CD4-positive, alpha-beta T cell (primary cell): ENCODE results near the gene CPED1. TPM values are rescaled to one million over a fixed set of nuclear protein-coding genes. Genes with fewer than 3 reads are reported as not detected.

Experiments
- ATAC-seq: fragments of 200-7000 bp; cut with Tn5 transposase; one replicate; pipeline ENCODE4 v1.10.0; 2022; ENCODE audit warnings: mild to moderate bottlenecking; ENCODE audit not compliant: poor library complexity
- CTCF ChIA-PET: fragments of 350-600 bp; sonication (Branson Sonifier 250); formaldehyde crosslinking; loops from one replicate; lab custom pipeline; 2021; ENCODE audit warnings: antibody characterized with exemption, inconsistent platforms; lab: Charles Lee
- POLR2A ChIA-PET: fragments of 350-600 bp; sonication (Branson Sonifier 250); formaldehyde crosslinking; loops from one replicate; lab custom pipeline; 2021; ENCODE audit warnings: antibody characterized with exemption, inconsistent platforms; lab: Charles Lee
- DNase-seq, 14 experiments: peaks; one replicate each; pipeline ENCODE4 v3.0.0-alpha.2; 2013 to 2020; ENCODE audit warnings: mixed read lengths in 2 of 14
- H3K27ac ChIP-seq, 2 donors: one replicate each; pipeline versions ENCODE4 v1.5.1 to v1.7.0; 2013; ENCODE audit warnings: low read length in 2 of 2, low read depth in 1 of 2, mild to moderate bottlenecking in 1 of 2
- H3K27me3 ChIP-seq, 2 experiments: 1 replicate in 1 of 2; 2 replicates in 1 of 2; pipeline versions ENCODE4 v1.6.1 to v1.7.0; 2013; ENCODE audit warnings: low read length in 2 of 2, control low read depth in 1 of 2, mild to moderate bottlenecking in 1 of 2, moderate library complexity in 1 of 2; ENCODE audit not compliant: insufficient read depth in 2 of 2, control insufficient read depth in 1 of 2
- H3K36me3 ChIP-seq: one replicate; pipeline ENCODE4 v1.6.1; 2013; ENCODE audit warnings: low read length, control low read depth; ENCODE audit not compliant: insufficient read depth
- H3K4me1 ChIP-seq: one replicate; pipeline ENCODE4 v1.6.1; 2013; ENCODE audit warnings: low read length, control low read depth; ENCODE audit not compliant: insufficient read depth
- H3K4me3 ChIP-seq: one replicate; pipeline ENCODE4 v1.5.1; 2013; ENCODE audit warnings: mild to moderate bottlenecking, low read length, moderate library complexity
- H3K9me3 ChIP-seq, 2 experiments: 1 replicate in 1 of 2; 2 replicates in 1 of 2; pipeline versions ENCODE4 v1.6.1 to v1.7.0; 2013; ENCODE audit warnings: low read length in 2 of 2, mild to moderate bottlenecking in 2 of 2, control low read depth in 1 of 2, moderate library complexity in 1 of 2; ENCODE audit not compliant: control insufficient read depth in 1 of 2, insufficient read depth in 1 of 2
- H3K27ac Mint-ChIP-seq: one replicate; pipeline ENCODE4 v1.8.0; 2020; ENCODE audit warnings: mixed read lengths
- H3K27me3 Mint-ChIP-seq: one replicate; pipeline ENCODE4 v1.8.0; 2021; ENCODE audit warnings: mixed read lengths
- H3K36me3 Mint-ChIP-seq: one replicate; pipeline ENCODE4 v1.8.0; 2021; ENCODE audit warnings: low read depth, mixed read lengths
- H3K4me1 Mint-ChIP-seq: one replicate; pipeline ENCODE4 v1.8.0; 2021; ENCODE audit warnings: low read depth, mixed read lengths
- H3K4me3 Mint-ChIP-seq: one replicate; pipeline ENCODE4 v1.8.0; 2020; ENCODE audit warnings: mild to moderate bottlenecking, mixed read lengths
- H3K9me3 Mint-ChIP-seq: one replicate; pipeline ENCODE4 v1.8.0; 2020; ENCODE audit warnings: mixed read lengths
- CTCF ChIP-seq: fragments of 200-600 bp; IDR thresholded peaks from one replicate; pipeline ENCODE4 v1.8.0; 2022; ENCODE audit warnings: antibody characterized with exemption, mild to moderate bottlenecking
- intact Hi-C, 2 experiments: fragments of 100-400 bp; cut with DNase I in 1 of 2; cut with micrococcal nuclease in 1 of 2; formaldehyde crosslinking; loops; one replicate each; pipeline versions ENCODE4 v1.15.1 to v1.9.0; 2023 to 2025; cut with DNase I, micrococcal nuclease
- total RNA-seq, 174 experiments: library from RNA in 2 of 174; stranded (reverse) in 2 of 174; gene quantifications; one replicate each; pipeline ENCODE4 v1.2.3 and lab custom pipeline; 2021 to 2026

The CPED1 gene
- total RNA-seq, 2 experiments from 2014 or later = 0.08 to 0.19 TPM

GRCh38 chr7:121140790-121141189, 152.3 kb downstream of the CPED1 start:
- Mint-ChIP-seq H3K9me3 (no peaks in the 10 kb centered on the region), H3K27me3 (peaks cover 4% of the 10 kb centered on the region), H3K36me3 (no peaks in the 10 kb centered on the region), H3K27ac (no peak overlapping the region), H3K4me3 (no peak overlapping the region), H3K4me1 (no peaks in the 10 kb centered on the region)
- Histone ChIP-seq H3K4me3 (no peak overlapping the region), H3K27ac (no peak overlapping the region), H3K36me3 (no peaks in the 10 kb centered on the region), H3K27me3 (no peaks in the 10 kb centered on the region), H3K9me3 (no peaks in the 10 kb centered on the region), H3K4me1 (no peaks in the 10 kb centered on the region)
- no peak for TF ChIP-seq CTCF
- ATAC-seq = no peak
- intact Hi-C loops = no loop called here
- ChIA-PET CTCF (no interaction called here), POLR2A (no interaction called here)
- DNase-seq = no peak

GRCh38 chr7:121151774-121152221, 163.3 kb downstream of the CPED1 start:
- H3K27ac Mint-ChIP-seq = no peak overlapping the region
- intact Hi-C loops = no loop called here

GRCh38 chr7:121153411-121153810, 164.9 kb downstream of the CPED1 start:
- Histone ChIP-seq H3K27ac (no peak overlapping the region), H3K4me3 (no peak overlapping the region), H3K36me3 (no peaks in the 10 kb centered on the region), H3K9me3 (no peaks in the 10 kb centered on the region), H3K27me3 (no peaks in the 10 kb centered on the region), H3K4me1 (no peaks in the 10 kb centered on the region)
- Mint-ChIP-seq H3K27me3 (peaks cover 26% of the 10 kb centered on the region), H3K36me3 (no peaks in the 10 kb centered on the region), H3K4me3 (no peak overlapping the region), H3K4me1 (no peaks in the 10 kb centered on the region), H3K27ac (no peak overlapping the region), H3K9me3 (no peaks in the 10 kb centered on the region)
- intact Hi-C loops = no loop called here
- DNase-seq (no peak), ATAC-seq (no peak)
- POLR2A ChIA-PET = no interaction called here
- CTCF ChIA-PET = no interaction called here
- TF ChIP-seq CTCF = no peak

More at GRCh38 chr7:121151774-121152221, 163.3 kb downstream of the CPED1 start:
- POLR2A ChIA-PET = no interaction called here
- H3K4me3 Mint-ChIP-seq = no peak overlapping the region
- DNase-seq (no peak), ATAC-seq (no peak)
- H3K9me3 Mint-ChIP-seq = no peaks in the 10 kb centered on the region
- CTCF ChIA-PET = no interaction called here
- H3K4me3 ChIP-seq = no peak overlapping the region
- H3K27me3 Mint-ChIP-seq = peaks cover 26% of the 10 kb centered on the region
- H3K27ac ChIP-seq = no peak overlapping the region
- H3K9me3 ChIP-seq = no peaks in the 10 kb centered on the region
- no peaks in the 10 kb centered on the region for H3K4me1 ChIP-seq
- H3K4me1 Mint-ChIP-seq = no peaks in the 10 kb centered on the region
- H3K36me3 Mint-ChIP-seq = no peaks in the 10 kb centered on the region
- no peaks in the 10 kb centered on the region for H3K27me3 ChIP-seq
- no peak for TF ChIP-seq CTCF
- no peaks in the 10 kb centered on the region for H3K36me3 ChIP-seq
